ENCODE measurements around the gene NCAPG2. TPM values are rescaled to one million over a fixed set of nuclear protein-coding genes. Genes with fewer than 3 reads are reported as not detected.

NCAPG2 gene
- polyA plus RNA-seq, 1 donor (not counting 4 experiments of a cell fraction or from before 2014, with no cell fraction given) = 16.5 TPM

GRCh38 chr7:158642149-158642548, 62.5 kb downstream of the NCAPG2 start:
- Histone ChIP-seq H3K4me2 (ENCODE audit: control insufficient read depth, extremely low read depth, insufficient read depth, low read depth, low read length) (no peak overlapping the region), H3K9me1 (ENCODE audit: control insufficient read depth, extremely low read depth, insufficient read depth, low read length) (no peaks in the 10 kb centered on the region), H3K79me2 (ENCODE audit: control insufficient read depth, insufficient read depth, low read length) (no peaks in the 10 kb centered on the region), H3K4me3 (ENCODE audit: control insufficient read depth in 2 of 3, extremely low read depth in 1 of 3, insufficient read depth in 2 of 3, low read depth in 1 of 3, low read length in 3 of 3) (no peak overlapping the region), H3K27ac (ENCODE audit: control insufficient read depth, insufficient read depth, low read length) (no peak overlapping the region), H3K4me1 (ENCODE audit: control insufficient read depth, extremely low read depth, insufficient read depth, low read length) (no peaks in the 10 kb centered on the region), H2AFZ (ENCODE audit: control insufficient read depth, low read length) (no peak overlapping the region), H3K36me3 (ENCODE audit: control insufficient read depth in 2 of 2, extremely low read depth in 1 of 2, insufficient read depth in 2 of 2, low read length in 2 of 2) (peaks cover 0 to 9% of the 10 kb centered on the region in 2 experiments), H3K9me3 (ENCODE audit: control insufficient read depth, low read depth, low read length) (no peaks in the 10 kb centered on the region), H3K27me3 (ENCODE audit: control insufficient read depth, extremely low read depth, insufficient read depth, low read length) (no peaks in the 10 kb centered on the region), H4K20me1 (ENCODE audit: control insufficient read depth, extremely low read depth, insufficient read depth, low read length) (no peaks in the 10 kb centered on the region), H3K9ac (ENCODE audit: control insufficient read depth, extremely low read depth, insufficient read depth, low read length) (no peak overlapping the region)
- FAIRE-seq (no peak), DNase-seq (ENCODE audit: low read depth, low spot score) (no peak)
- no peak for TF ChIP-seq EZH2 (IDR thresholded peaks at IDR 0.05; ENCODE audit: low read length)
- no peak for TF ChIP-seq CTCF (optimal IDR thresholded peaks at IDR 0.05 in 1 of 3, IDR thresholded peaks at IDR 0.05 in 1 of 3, conservative IDR thresholded peaks at IDR 0.05 in 1 of 3; ENCODE audit: extremely low read depth in 1 of 3, insufficient read depth in 2 of 3, low read length in 3 of 3)
- dilution Hi-C loops (cut with MboI; ENCODE audit: extremely low pct_ligation_motif_present, low sequenced_read_pairs) = no loop called here

DNA sequence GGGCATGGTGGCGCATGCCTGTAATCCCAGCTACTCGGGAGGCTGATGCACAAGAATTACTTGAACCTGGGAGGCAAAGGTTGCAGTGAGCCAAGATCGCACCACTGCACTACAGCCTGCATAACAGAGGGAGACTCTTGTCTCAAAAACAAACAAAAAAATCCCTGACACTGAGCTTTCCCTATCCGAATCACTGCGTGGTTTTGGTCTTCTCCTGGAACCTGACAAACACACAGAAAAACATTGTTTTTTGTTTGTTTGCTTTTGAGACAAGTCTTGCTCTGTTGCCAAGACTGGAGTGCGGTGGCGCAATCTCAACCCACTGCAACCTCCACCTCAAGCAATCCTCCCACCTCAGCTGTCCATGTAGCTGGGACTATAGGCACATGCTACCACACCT, 66.6 kb downstream of the NCAPG2 start:
- Histone ChIP-seq H3K36me3 (ENCODE audit: control insufficient read depth in 2 of 2, extremely low read depth in 1 of 2, insufficient read depth in 2 of 2, low read length in 2 of 2) (peaks cover 0 to 2% of the 10 kb centered on the region in 2 experiments), H3K9me1 (ENCODE audit: control insufficient read depth, extremely low read depth, insufficient read depth, low read length) (no peaks in the 10 kb centered on the region), H3K9me3 (ENCODE audit: control insufficient read depth, low read depth, low read length) (no peaks in the 10 kb centered on the region), H3K4me1 (ENCODE audit: control insufficient read depth, extremely low read depth, insufficient read depth, low read length) (no peaks in the 10 kb centered on the region), H2AFZ (ENCODE audit: control insufficient read depth, low read length) (no peak overlapping the region), H3K79me2 (ENCODE audit: control insufficient read depth, insufficient read depth, low read length) (no peaks in the 10 kb centered on the region), H3K27me3 (ENCODE audit: control insufficient read depth, extremely low read depth, insufficient read depth, low read length) (no peaks in the 10 kb centered on the region), H3K27ac (ENCODE audit: control insufficient read depth, insufficient read depth, low read length) (no peak overlapping the region), H3K4me2 (ENCODE audit: control insufficient read depth, extremely low read depth, insufficient read depth, low read depth, low read length) (no peak overlapping the region), H3K9ac (ENCODE audit: control insufficient read depth, extremely low read depth, insufficient read depth, low read length) (no peak overlapping the region), H3K4me3 (ENCODE audit: control insufficient read depth in 2 of 3, extremely low read depth in 1 of 3, insufficient read depth in 2 of 3, low read depth in 1 of 3, low read length in 3 of 3) (no peak overlapping the region), H4K20me1 (ENCODE audit: control insufficient read depth, extremely low read depth, insufficient read depth, low read length) (no peaks in the 10 kb centered on the region)
- no peak for FAIRE-seq
- TF ChIP-seq EZH2 (IDR thresholded peaks at IDR 0.05; ENCODE audit: low read length) (no peak), CTCF (optimal IDR thresholded peaks at IDR 0.05 in 1 of 3, IDR thresholded peaks at IDR 0.05 in 1 of 3, conservative IDR thresholded peaks at IDR 0.05 in 1 of 3; ENCODE audit: extremely low read depth in 1 of 3, insufficient read depth in 2 of 3, low read length in 3 of 3) (no peak)
- dilution Hi-C loops (cut with MboI; ENCODE audit: extremely low pct_ligation_motif_present, low sequenced_read_pairs) = no loop called here
- DNase-seq (ENCODE audit: low read depth, low spot score) = no peak

Data from keratinocyte (primary cell).